CD4-positive, alpha-beta T cell treated with Interleukin-1 beta for 1 hour (primary cell): ENCODE measurements around the gene FNDC3B.

Experiments
- DNase-seq, 2 donors: peaks; one replicate each; pipeline ENCODE4 v3.0.0-alpha.2; 2020 to 2022

The FNDC3B gene

DNA sequence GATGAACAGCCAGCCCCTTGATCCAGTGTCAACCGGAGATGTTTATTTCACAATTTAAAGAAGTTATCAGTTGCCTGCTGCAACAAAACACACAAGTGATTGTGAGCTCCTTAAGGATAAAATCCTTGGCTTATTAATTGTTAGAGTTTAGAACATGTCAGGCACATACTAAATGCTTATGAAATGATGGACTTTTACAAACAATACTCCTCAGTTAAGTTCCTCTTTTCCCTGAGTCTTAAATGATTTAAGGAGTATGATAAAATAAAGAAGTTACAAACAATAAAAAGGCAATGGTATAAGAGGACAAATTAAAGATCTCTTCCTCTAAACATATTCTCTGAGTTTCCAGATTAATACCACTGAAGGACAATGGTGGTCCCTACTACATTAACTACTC, 403.2 kb downstream of the FNDC3B start:
- DNase-seq: no peak

DNA sequence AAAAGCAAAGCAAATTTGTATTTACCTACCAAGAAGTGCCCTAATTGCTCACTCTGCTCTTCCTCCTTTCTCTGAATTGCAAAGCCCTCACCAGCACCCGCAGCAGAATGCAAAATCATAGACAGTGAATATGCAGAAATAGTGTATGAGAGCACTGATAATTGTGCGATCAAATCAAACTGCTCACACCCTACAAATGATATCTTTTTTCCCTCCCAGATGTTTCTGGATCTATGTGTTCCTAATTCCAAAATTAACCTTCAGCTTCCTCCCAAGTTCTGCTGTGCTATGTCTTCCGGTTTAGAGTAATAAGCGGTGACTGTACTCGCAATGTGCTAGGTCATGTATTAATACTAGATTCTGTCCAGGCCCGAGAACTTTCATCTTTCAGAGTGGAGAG, 405.4 kb downstream of the FNDC3B start:
- DNase-seq: no peak

DNA sequence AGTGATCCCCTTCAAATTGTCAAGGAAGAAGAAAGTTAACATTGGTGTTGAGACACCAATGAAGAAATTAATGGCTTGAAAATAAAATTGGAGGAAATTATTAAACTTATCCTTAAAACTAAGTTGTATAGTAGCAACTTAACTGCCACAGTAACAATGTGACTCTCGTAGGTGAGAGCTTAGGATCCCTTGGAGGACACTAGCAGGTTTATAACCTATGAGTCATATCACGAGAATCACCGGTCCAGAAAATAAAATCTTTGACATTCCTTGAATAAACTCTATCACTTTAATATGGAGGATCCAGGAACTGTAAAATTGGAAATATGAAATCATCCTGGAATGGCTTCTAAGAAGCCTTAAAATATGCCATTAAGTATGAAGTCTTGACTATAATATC, 406.8 kb downstream of the FNDC3B start:
- DNase-seq: no peak

DNA sequence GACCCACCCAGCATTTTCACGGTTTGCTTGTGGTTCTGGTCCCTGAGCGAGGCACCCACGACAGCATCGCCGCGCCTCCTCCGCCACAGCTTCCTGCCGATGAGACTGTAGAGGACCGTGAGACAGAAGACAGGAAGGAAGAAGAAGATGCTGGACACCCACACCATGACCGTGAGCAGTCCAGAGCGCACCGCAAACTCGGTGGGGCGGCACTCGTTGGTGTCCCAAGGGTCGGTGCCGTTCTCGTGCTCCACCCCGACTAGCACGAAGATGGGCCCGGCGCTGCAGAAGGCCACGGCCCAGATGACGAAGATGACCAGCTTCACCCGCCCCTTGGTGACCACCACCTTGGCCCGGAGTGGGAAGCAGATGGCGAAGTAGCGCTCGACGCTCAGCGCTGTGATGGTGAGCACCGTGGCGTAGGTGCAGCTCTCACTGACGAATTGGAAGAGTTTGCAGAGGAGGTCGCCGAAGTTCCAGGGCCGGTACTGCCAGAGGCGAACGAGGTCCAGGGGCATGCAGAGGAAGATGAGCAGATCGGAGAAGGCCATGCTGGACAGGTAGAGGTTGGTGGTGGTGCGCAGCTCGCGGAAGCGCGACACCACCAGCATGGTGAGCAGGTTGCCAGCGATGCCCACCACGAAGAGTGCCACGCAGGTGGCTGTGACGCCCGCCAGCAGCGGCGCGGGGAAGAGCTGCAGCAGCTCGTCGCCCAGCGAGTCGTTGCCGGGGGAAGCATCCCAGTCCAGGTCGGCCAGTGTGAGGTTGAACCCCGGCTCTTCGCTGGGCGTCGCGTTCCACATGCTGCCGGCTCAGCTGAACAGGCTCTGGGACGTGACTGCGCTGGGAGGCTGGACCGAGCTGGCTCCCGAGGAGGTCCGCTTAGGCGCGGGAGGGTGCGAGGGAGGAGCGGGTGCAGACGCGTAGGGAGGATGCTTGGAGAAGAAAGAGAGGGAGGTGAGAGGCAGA, 408.5 kb downstream of the FNDC3B start, which contains the start of gene GHSR:
GHSR (minus strand) TSS at position 846 of the 969 bp plus-strand sequence; CDS start at position 803, 43 bp downstream.
- peak in 1 of 2 donors; percentile 13 for DNase-seq

DNA sequence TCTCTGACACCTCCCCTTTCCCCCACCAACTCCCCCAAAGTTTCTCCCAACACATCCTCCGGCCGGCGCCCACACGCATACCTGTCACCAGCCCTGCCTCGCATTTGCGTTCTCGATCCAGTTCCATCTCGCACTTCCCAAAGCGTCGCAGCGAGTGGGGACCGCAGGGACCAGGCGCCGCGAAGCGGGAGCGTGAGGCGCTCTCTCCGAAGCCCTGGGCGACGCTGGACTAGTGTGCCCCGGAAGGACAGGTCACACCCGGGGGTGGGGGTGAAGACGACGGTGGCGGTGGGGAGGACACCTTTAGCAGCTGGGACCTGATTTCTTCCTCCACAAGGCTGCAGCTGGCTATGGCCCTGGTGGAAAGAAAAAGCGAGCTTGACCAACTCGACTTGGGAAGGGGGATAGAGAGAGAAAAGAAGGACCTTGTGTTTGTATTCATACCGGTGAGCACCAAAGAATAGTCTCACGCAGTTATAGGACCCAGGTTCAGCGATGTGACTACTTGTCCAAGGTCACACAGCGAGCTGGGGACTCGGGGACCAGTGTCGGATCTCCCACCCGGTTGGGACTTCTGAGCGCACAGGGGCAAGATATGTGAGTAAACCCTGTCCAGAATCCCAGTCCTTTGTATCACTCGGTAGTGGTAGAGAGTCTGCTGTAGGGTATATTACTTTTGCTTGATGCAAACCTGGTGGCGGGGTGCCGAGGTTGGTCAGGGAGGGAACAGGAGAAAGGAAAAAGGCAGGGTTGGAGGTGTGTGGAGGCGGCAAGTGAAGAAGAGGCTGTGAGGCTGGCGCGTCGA, 409.5 kb downstream of the FNDC3B start:
- no peak for DNase-seq

DNA sequence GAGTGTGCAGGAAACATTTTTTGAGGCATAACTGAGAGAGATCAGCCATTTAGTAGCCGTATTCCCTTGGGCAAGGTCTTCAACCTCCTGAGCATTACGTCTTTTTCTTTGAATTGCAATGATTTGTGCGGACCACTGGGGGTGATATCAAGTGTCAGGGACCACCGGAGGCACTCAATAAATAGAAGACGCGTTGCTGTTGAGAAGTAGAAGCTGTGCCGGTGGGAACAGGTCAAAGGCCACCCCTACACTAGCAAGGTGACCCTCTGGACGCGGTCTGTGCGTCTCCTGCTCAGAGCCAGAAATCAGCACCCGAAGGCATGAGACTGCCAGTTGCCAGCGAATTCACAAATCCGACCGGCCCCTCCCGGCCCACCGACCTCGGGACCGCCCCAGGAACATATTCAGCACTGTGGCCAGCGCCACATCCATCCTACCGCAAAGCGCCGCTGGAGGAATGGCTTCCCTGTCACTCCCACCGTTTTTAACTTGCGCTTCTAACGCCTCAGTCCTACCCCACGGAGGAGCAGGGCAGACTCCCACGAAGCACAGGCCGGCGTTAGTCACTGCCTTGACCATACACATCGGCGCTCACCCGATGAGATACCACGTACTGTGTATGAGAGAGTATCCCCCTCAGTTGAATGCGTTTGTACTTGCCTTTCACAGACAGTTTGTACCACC, 410.2 kb downstream of the FNDC3B start:
- DNase-seq: no peak
